Gastrocnemius medialis (tissue), 4 donors: Measurements from ENCODE around the gene RFTN1. TPM values are rescaled to one million over a fixed set of nuclear protein-coding genes. Genes with fewer than 3 reads are reported as not detected.

Source experiments
- ATAC-seq, 2 donors: fragments of 150-250 bp; one replicate each; pipeline ENCODE4 v1.9.1; 2016
- DNase-seq, 2 donors: peaks; one replicate each; pipeline ENCODE4 v3.0.0-alpha.2; 2019
- H3K27ac ChIP-seq, 4 donors: fragments of 200-600 bp; sonication (generic); 1 replicate in 1 of 4; 2 replicates in 3 of 4; pipeline ENCODE4 v1.5.1; 2016 to 2018; ENCODE audit warnings: mild to moderate bottlenecking in 2 of 4, moderate library complexity in 1 of 4
- H3K27me3 ChIP-seq, 3 donors: fragments of 200-600 bp; sonication (generic) in 2 of 3; 1 replicate in 1 of 3; 2 replicates in 2 of 3; pipeline versions ENCODE4 v1.5.1 to v1.6.0; 2016 to 2019; ENCODE audit warnings: mild to moderate bottlenecking in 1 of 3, moderate library complexity in 1 of 3
- H3K36me3 ChIP-seq, 2 donors: fragments of 200-600 bp; sonication (generic) in 1 of 2; one replicate each; pipeline ENCODE4 v1.5.1; 2017 to 2018
- H3K4me1 ChIP-seq, 2 donors: fragments of 200-600 bp; sonication (generic) in 1 of 2; one replicate each; pipeline ENCODE4 v1.5.1; 2016 to 2017; ENCODE audit warnings: mild to moderate bottlenecking in 2 of 2
- H3K4me3 ChIP-seq, 4 donors: fragments of 200-600 bp; sonication (generic) in 3 of 4; 1 replicate in 1 of 4; 2 replicates in 3 of 4; pipeline ENCODE4 v1.5.1; 2016 to 2019; ENCODE audit warnings: mild to moderate bottlenecking in 2 of 4
- H3K9me3 ChIP-seq, 3 donors: fragments of 200-600 bp; sonication (generic) in 2 of 3; 1 replicate in 1 of 3; 2 replicates in 2 of 3; pipeline ENCODE4 v1.5.1; 2016 to 2019
- CTCF ChIP-seq, 5 experiments: fragments of 450-650 bp in 3 of 5; fragments of 200-600 bp in 2 of 5; sonication (generic) in 2 of 5; IDR thresholded peaks in 4 of 5; conservative IDR thresholded peaks in 1 of 5; 1 replicate in 4 of 5; 2 replicates in 1 of 5; pipeline ENCODE4 v1.5.1; 2016 to 2019; ENCODE audit warnings: antibody characterized with exemption in 5 of 5, mild to moderate bottlenecking in 3 of 5, moderate library complexity in 3 of 5
- POLR2A ChIP-seq, 2 donors: fragments of 450-650 bp; IDR thresholded peaks; one replicate each; pipeline ENCODE4 v1.6.1; 2017; ENCODE audit warnings: antibody characterized with exemption in 2 of 2, mild to moderate bottlenecking in 2 of 2, moderate library complexity in 2 of 2
- in situ Hi-C, 4 donors: fragments of 200-750 bp; cut with MboI; loops; one replicate each; pipeline versions ENCODE4 v1.15.0 to v1.8.0; 2017; ENCODE audit warnings: low sequenced_read_pairs in 4 of 4
- intact Hi-C: fragments of 100-400 bp; cut with DNase I; formaldehyde crosslinking; loops from one replicate; pipeline ENCODE4 v1.15.1; 2023; ENCODE audit warnings: low total_unique reads
- total RNA-seq, 4 donors: library from RNA; depleted of rRNA; stranded (reverse); fragments of >200 nt; gene quantifications; one replicate each; pipeline versions ENCODE4 v1.1.0 to v1.2.3, GENCODE V29; 2016

RFTN1 gene
- total RNA-seq, 4 donors from 2014 or later = 10.7 to 22.8 (median 11.7) TPM

- ATAC-seq = no peak
- H3K9me3 ChIP-seq = no peaks in the 10 kb centered on the region
- H3K27me3 ChIP-seq = no peaks in the 10 kb centered on the region
- no peaks in the 10 kb centered on the region for H3K4me1 ChIP-seq
- in situ Hi-C loops (no loop called here), intact Hi-C loops (no loop called here)
- H3K36me3 ChIP-seq = no peaks in the 10 kb centered on the region
- no peak overlapping the region for H3K4me3 ChIP-seq
- no peak for DNase-seq
- H3K27ac ChIP-seq = no peak overlapping the region
- no peak for TF ChIP-seq POLR2A (IDR thresholded peaks at IDR 0.05)
- no peak for TF ChIP-seq CTCF (IDR thresholded peaks at IDR 0.05 in 4 of 5, conservative IDR thresholded peaks at IDR 0.05 in 1 of 5)
These were observed 88.0 kb downstream of the RFTN1 start for GRCh38 chr3:16425398-16426028.

DNA sequence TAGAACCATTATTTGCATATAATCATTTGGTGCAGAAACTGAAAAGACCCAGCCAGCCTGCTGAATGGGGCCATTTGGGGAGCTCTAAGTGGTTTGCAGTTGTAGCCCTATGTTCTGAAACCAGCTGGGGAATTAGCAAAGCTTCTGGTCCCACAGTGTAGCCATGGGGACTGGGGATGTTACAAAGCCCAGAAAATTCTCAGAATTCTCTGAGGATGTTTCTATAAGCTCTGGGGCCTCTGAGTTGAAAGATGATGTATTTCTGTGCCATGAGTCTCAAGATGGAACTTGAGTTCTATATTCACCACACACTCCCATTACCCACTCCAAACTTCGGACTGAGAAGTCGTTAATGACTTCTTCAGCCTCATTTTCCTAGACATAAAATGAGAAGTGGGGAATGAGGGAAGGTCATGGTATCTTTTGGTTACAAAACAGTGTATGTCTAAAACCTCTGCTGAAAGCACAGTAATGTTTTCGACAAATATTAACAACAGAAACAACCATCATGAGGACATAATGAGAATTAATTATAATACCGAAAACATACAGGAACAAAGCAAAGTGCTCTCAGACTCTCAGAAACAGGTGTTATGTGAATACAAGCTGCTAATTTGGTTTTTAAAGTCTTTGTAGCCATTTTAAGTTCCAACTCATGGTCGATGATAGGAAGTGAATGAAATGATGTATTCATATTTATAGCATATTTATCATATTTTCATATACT, 89.4 kb downstream of the RFTN1 start:
- intact Hi-C loops = no loop called here
- in situ Hi-C loops = no loop called here
- DNase-seq (no peak), ATAC-seq (no peak)
- TF ChIP-seq POLR2A (IDR thresholded peaks at IDR 0.05) (no peak), CTCF (IDR thresholded peaks at IDR 0.05 in 4 of 5, conservative IDR thresholded peaks at IDR 0.05 in 1 of 5) (no peak)
- peaks cover 0 to 7% of the 10 kb centered on the region in 2 donors for H3K4me1 ChIP-seq
- no peak overlapping the region for H3K4me3 ChIP-seq
- no peaks in the 10 kb centered on the region for H3K36me3 ChIP-seq
- no peaks in the 10 kb centered on the region for H3K9me3 ChIP-seq
- no peak overlapping the region for H3K27ac ChIP-seq
- H3K27me3 ChIP-seq = no peaks in the 10 kb centered on the region

- Histone ChIP-seq H3K4me1 (peaks cover 0 to 7% of the 10 kb centered on the region in 2 donors), H3K27me3 (no peaks in the 10 kb centered on the region), H3K36me3 (no peaks in the 10 kb centered on the region), H3K4me3 (no peak overlapping the region), H3K27ac (no peak overlapping the region), H3K9me3 (no peaks in the 10 kb centered on the region)
- in situ Hi-C loops (no loop called here), intact Hi-C loops (no loop called here)
- DNase-seq (no peak), ATAC-seq (no peak)
- no peak for TF ChIP-seq CTCF (IDR thresholded peaks at IDR 0.05 in 4 of 5, conservative IDR thresholded peaks at IDR 0.05 in 1 of 5)
- no peak for TF ChIP-seq POLR2A (IDR thresholded peaks at IDR 0.05)
These were observed 90.2 kb downstream of the RFTN1 start for GRCh38 chr3:16423298-16423697.

- H3K4me3 ChIP-seq = no peak overlapping the region
- in situ Hi-C loops = no loop called here
- DNase-seq (no peak), ATAC-seq (no peak)
- H3K27me3 ChIP-seq = no peaks in the 10 kb centered on the region
- TF ChIP-seq CTCF (IDR thresholded peaks at IDR 0.05 in 4 of 5, conservative IDR thresholded peaks at IDR 0.05 in 1 of 5) = no peak
- no peak for TF ChIP-seq POLR2A (IDR thresholded peaks at IDR 0.05)
- no peaks in the 10 kb centered on the region for H3K9me3 ChIP-seq
- intact Hi-C loops = no loop called here
- no peaks in the 10 kb centered on the region for H3K36me3 ChIP-seq
- peaks cover 3 to 19% of the 10 kb centered on the region in 2 donors for H3K4me1 ChIP-seq
- peak overlapping the region in 2 of 4 donors; percentile 13 to 34 for H3K27ac ChIP-seq
These were observed 93.8 kb downstream of the RFTN1 start for GRCh38 chr3:16419640-16420241.
